NCI-H526 (cell line): ENCODE measurements around the gene HOXC6.
A peak's percentile ranks its signal among the peaks of the same experiment; 100 is the strongest.

Experiments
- DNase-seq, 2 experiments: peaks; one replicate each; lab custom pipeline; 2025; lab: John Stamatoyannopoulos, UW

The HOXC6 gene

DNA sequence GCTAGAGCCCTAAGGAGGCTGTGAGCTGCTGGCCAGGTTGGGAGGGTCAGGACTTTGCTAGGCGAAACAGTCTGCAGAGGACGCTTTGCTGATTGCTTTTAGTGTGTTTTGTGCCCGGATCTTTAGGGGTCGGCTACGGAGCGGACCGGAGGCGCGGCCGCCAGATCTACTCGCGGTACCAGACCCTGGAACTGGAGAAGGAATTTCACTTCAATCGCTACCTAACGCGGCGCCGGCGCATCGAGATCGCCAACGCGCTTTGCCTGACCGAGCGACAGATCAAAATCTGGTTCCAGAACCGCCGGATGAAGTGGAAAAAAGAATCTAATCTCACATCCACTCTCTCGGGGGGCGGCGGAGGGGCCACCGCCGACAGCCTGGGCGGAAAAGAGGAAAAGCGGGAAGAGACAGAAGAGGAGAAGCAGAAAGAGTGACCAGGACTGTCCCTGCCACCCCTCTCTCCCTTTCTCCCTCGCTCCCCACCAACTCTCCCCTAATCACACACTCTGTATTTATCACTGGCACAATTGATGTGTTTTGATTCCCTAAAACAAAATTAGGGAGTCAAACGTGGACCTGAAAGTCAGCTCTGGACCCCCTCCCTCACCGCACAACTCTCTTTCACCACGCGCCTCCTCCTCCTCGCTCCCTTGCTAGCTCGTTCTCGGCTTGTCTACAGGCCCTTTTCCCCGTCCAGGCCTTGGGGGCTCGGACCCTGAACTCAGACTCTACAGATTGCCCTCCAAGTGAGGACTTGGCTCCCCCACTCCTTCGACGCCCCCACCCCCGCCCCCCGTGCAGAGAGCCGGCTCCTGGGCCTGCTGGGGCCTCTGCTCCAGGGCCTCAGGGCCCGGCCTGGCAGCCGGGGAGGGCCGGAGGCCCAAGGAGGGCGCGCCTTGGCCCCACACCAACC, 1.5 kb downstream of the HOXC6 start:
- no peak for DNase-seq

DNA sequence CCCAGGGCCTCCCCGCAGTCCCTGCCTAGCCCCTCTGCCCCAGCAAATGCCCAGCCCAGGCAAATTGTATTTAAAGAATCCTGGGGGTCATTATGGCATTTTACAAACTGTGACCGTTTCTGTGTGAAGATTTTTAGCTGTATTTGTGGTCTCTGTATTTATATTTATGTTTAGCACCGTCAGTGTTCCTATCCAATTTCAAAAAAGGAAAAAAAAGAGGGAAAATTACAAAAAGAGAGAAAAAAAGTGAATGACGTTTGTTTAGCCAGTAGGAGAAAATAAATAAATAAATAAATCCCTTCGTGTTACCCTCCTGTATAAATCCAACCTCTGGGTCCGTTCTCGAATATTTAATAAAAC, 2.2 kb downstream of the HOXC6 start:
- no peak for DNase-seq

DNA sequence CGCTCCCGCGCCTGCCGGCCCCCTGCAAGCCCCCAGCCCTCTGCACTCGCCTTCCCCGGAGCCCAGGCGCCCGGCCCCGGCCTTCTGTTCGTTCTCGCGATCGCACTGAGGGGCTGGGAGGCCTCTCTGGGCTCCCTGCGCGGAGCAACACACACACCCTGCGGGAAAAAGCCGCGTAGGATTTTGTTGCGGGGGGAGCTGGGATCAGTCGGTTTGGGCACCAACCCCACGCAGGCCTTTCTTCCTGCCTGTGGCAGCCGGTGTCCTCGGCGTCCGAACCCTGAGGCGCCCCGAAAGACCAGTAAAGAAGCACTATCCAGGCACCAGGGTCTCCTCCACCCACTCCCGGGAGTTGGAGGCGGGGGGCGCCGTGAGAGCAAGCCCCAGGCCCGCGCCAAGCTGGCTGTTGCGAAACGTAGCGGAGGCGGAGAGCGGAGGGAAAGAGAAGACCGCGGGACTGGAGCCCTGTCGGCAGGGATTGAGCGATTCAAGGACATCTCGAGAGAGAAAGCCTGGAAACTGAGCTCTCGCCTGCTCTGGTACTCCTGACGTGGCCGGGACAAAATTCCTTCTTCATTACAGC, 2.7 kb downstream of the HOXC6 start:
- DNase-seq: no peak

DNA sequence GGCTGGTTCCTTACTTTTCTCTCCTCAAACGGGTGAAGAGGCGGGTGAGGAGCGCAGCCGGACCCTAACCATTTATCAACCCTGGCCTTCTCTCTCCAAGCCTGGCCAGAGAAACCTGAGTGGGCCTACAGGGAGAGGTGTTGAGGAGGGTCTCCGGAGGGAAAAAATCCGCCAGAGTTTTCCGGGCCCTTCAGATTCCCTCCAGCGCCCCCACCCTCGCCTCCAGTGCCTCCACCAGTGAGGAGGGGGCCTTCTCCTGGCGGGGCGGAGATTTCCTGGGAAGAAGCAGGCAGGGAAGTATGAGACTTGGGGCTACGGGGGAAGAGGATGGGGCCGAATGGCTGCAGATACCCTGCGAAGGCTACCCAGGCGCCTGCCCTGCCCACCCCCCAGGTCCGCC, 3.2 kb downstream of the HOXC6 start:
- DNase-seq: no peak

DNA sequence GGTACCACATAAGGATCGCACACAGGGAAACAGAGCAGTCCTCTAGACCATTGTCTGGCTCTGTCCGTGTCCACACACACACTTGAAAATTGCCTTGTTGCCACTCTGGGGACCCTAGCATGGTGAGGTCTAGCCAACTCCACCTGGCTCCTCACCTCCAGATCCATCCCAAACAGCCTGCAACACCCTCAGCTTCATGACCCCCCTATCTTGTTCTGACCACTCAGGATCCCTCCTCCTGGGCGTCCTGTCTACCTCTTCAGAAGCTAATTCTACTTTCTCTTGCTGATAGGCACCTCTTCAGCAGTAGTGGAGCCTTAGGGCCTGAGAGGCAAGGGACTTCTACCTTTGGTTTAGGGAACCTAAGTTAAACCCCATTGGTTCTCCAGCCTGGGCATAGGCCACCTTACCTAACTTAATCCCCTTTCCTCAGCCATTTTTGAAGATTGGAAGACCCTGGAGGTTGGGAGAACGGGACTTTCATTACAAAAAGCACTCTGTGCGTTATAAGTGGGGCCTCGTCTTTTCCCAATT, 3.9 kb downstream of the HOXC6 start:
- DNase-seq: no peak

DNA sequence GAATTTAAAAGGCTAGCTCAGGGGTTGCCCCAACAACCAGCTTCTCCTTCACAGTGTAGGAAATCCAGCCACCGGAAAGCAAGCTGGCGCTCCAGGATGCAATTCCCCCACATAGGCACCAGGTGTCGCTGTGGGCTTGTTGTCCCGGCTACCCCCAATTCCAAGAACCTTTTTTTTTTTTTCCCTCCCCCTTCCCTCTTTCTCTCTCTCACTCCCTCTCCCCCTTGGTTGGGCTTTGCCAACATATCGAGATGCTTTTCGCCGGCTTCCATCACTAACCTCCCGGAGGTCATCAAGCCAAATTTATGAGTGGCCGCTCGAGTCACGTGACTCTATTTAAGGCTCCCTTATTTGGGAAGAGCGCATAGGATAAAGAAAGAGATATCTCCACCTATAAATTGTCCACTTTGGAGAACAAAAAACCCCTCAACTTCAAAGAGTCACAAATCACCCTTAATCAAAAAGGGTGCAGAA, 4.4 kb downstream of the HOXC6 start, which contains the start of gene HOXC5:
HOXC5 (plus strand) TSS at position 424 of the 474 bp plus-strand sequence. CDS start 73 bp downstream, outside the sequence.
- peak; percentile 95 to 97 for DNase-seq

DNA sequence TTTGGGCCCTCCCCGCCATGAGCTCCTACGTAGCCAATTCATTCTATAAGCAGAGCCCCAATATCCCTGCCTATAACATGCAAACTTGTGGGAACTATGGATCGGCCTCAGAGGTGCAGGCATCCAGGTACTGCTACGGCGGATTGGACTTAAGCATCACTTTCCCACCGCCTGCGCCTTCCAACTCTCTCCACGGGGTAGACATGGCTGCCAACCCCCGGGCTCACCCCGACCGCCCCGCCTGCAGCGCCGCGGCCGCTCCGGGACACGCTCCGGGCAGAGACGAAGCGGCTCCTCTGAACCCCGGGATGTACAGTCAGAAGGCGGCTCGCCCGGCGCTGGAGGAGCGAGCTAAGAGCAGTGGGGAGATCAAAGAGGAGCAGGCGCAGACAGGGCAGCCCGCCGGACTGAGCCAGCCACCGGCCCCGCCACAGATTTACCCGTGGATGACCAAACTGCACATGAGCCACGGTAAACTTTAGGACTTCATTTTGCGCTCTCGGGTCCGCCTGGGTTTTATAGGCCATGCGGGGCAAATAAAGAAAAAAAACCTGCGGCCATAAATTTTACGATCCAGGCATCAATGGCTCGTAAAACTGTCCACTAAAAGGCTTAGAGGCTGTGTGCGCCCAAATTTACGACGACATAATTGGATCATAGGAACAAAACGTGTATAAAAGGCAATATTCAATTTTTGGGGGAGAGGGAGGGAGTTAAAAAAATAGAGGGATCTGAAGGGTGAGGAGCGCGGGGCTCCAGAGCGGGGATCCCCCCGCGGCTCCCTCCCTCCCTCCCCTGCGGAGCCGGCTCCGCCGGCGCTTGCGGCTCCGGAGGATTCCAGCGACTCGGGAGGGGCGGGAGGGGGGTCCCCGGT, 5.1 kb downstream of the HOXC6 start:
- no peak for DNase-seq

DNA sequence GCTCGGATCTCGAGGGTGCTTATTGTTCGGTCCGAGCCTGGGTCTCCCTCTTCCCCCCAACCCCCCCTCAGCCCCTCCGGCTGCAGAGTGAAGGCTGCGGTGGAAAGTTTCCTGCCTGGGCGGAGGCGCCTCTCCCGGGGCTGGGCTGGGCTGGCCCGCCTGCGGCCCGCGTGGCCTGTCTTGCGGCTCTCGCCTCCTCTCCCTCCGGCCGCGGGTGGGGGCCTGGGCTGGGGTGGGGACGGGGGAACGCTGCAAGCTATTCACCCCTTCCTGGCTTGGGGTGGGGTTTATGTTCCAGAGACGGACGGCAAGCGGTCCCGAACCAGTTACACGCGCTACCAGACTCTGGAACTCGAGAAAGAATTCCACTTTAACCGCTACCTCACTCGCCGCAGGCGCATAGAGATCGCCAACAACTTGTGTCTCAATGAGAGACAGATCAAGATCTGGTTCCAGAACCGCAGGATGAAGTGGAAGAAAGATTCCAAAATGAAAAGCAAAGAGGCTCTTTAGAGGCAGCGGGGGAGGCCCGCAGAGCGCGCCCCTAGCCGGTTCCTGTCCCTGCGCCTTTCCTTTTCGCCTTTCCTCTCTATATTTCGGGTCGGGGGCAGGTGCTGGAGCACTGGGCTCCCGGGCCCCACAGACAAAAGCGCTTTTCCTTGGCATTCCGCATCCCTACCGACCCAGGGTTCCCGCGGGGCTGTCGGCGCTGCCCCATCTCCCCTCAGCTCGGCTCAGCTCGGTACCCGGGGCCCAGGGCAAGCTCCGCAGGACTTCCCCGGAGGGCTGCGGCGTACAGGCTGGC, 5.9 kb downstream of the HOXC6 start:
- no peak for DNase-seq

DNA sequence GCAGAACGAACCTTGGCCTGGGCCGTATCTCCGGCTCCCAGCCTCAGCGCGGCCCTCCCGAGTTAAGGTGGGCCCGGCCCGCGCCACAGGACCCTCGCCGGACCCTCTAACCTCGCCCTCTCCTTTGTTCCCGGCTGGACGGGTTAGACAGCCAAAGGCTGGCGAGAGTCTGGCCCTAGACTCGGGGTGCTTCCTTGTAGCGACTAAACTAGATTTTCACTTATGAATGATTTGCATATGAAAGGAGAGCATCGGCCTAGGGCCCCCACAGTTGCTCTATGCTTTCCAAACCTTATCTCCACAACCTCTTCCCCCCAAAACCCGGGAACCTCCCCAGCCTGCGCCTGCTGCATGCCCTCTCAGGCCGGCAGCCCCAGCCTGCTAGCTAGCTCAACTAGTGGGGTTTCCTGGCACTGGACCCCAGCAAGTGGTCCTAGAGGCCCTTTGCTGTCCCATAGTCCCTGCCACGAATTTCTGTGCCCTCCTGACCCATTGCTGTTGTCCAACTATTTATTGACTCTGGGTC, 6.6 kb downstream of the HOXC6 start:
- DNase-seq: no peak

DNA sequence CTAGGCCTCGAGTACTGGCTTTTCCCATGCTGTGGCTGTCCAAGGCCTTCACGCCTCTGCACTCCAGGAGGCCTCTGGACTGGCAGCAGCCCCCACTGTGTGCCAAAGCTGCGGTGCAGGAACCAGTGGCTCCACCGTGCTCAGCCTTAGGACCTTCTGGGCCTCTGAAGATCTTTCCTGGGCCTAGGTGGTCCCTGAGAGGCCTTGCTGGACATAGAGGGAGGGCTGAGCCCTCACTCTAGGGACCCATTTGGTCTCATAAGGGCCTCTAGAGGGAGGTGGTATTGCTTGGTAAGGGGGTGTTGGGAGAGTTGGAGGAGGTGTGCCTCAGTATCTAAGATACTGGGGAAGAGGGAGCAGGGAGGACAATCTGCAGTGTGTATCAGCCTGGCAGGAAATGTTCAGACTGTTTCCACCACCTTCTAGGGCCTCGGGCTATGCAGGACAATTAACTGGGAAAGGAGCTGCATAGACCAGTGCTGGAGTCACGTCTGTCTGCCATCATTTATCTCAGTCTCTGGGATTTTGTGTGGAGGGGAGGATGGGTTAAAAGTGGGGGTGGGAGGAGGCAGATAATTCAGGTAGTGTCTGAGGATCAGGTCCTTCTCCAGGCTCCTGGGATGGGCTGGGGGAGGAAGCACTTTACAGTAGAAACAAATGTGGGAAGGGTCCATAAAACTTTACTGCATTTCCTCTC, 7.5 kb downstream of the HOXC6 start:
- DNase-seq: no peak

DNA sequence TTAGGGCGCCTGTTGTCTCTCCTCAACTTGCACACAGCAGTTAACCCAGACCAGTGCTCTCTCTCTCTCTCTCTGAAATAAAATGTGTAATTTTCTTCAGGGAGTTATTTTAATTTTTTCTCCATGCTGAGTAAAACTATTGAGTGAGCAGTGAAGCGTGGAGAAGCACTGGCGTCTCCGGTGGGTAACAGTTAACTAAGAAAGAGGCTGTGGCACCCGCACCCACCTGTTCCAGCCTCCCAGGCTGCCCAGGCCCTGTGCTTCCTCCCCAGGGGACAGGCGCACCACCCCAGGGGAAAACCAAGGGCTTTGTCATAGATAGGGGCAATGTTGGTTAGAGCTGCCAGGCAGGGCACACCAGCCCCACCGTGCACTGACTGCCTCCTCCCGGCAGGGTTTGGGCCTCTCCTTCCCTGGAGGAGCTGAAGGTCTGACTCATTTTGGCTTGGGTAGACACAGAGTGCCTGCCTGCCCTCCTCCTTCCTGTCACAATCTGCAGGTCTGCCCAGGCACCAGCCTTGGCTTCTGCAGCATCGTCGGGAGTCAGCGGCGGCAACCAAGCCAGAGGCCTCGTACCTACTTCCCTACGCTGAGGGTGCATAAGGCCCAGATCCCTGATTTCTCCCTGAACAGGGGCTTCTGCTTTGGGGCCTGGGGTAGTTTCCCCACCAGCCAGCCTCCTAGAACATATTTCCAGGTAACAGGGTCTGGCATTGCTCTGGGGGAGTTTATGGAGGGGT, 8.6 kb downstream of the HOXC6 start:
- DNase-seq: no peak

DNA sequence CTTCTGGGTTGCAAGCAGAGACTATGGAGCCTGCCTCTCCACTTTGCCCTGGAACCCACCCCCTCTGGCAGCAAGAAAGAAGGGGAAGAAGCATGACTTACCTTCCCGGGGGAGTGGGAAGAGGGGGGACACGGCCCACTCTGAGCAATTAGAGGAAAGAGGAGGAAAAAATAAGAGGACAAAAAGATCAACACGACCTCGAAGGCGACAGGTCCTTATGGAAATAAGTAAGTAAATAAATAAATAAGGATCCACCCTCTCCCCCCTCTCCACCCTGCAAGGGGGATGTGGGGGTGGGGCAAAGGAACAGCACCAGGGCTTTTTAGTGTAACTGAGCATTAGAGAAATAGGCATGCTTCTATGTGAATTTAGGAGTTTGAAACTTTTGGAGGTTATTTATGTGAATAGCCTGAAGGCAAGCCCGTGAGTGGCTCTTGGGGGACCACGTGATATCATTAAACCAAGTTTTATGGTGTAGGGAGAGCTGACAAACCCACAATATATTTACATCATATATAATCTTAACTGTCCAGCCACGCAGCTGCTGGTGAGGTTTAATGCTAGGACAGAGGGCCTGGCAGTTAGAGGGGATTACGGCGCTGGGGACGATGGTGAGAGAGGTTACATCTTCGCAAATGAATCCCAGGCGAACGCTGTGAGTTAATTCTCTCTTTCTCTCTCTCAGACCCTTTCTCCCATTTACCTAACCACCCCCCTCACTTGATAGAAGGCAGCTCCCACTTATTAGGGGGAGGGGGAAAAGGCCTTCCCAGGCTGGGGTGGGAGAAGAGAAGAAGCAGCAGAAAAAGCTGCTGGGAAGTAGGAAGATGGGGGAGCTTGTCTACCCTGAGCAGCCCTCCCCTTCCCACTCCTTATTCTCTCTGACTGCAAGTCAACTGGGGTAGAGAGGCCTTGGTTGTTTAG, 9.4 kb downstream of the HOXC6 start:
- DNase-seq: no peak

DNA sequence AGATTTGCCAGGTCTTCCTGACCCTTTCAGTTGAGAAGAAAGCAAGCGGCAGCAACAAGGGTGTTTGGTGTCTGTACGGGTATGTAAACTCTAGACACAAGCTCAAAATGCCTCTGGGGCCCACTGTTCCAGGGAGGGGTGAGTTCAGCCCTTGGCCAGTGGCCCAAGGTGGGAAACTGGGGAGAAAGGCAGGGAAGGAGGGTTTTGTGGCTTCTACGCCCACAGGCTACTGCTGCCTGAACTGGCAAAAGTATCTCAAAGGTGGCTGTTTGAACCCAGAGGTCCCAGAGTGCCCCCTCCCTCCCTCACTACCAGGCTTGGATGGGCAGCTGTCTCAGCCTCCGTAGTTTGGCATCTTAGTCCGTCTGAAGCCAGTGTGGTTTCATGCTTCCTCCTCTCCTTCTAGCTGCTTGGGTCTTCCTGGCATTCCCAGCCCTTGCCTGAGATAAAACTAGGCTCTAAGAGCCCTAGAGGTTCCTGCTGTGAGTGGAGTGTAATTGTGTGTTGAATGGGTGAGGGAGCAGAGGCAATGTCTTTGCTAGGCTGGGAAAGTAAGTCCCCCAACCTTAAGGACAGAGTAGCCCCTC, 10.1 kb downstream of the HOXC6 start:
- DNase-seq: no peak

DNA sequence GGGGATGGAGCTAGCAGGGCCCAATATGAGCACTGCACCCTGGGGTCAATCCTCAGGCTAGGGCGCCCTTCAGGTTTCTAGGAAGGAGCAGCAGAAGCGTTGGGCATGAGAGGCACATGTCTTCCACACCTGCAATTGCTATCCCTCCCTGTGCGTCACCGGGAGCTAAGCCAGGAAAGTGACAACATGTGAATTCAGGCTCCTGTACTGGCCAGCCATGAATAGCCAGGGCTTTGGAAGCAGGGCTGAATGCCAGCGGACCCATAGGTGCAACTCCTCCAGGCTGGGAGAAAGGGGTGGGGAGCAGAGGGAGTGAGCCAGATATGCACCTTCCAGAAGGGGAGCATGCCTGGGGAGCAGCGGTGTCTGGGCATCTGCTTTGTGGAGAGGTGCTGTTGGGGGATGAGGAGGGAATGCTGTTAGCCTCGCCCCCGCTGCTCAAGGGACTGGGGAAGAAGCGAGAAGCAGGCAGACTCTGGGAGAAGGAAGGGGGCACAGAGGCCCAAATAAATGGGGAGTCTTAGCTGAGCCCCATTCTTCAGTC, 10.7 kb downstream of the HOXC6 start:
- DNase-seq: no peak

DNA sequence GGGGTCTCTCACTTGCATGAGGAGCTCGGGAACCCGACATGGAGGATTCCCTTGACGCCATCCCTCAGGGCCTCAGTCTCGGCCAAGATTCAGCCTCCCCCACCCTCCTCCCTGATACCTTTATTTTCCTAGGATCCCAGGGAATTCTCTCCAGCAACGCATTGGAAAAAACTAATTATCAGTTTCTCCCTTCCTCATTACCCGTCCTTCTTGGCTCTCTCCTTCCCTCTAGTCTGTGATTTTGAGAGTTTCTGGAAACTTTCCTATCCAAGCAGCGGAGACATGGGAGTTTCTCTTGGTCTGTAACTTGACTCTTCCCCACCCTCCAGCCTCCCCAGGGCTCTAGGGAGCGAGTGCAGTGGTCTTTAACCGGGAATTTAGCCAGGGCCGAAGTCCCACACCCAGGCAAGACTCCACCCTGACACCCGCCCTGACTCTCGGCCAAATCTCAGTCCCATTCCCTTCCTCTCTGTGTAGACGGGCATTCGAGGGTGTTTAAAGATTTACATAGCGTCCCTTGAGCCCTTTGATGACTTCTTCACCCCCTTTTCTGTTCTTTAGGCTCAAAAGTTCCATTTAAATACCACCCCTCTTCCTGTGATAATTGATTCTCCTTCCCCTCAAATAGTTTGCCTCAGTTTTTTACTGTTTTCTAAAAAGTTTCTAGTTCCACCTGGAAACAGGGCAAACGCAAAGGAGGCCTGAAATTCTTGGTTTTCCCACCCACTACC, 11.3 kb downstream of the HOXC6 start:
- no peak for DNase-seq

DNA sequence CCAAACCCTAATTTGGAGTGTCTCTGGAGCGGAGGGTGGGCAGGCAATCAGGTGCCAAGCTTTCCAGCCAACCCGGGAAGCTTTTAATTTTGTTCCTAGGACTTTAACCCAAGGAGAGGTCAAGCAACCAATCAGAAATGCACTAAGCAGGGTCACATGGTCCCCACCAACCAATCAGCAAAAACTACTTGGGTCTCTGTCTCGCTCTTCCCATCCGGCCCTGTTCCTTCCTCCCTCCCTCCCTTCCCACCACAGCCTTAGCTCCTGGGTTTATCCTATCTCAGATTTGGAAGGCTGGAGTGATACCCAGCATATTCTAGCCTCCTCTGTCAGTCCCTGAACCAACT, 11.9 kb downstream of the HOXC6 start:
- DNase-seq: peak in 1 of 2 experiments; percentile 61

DNA sequence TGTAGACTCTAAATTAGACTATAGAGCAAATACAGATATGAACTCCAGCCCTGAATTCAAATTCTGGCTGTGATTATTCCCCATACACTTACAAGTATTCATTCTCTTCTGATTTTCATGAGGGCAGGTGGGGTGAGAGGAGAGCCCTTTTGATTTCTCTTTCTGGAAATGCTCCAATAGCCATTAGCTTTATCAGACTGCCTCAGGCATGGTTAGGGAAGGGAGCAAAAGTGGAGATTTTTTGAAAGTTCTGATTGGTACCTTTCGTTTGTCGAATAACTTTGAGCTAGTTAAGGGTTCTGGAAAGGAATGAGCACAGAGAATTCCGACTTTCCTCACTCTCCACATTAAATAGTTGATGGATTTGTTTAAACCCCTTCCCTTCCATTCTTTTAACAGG, 12.4 kb downstream of the HOXC6 start:
- no peak for DNase-seq
